DMS79 (cell line): Measurements from ENCODE around the gene SLCO4A1.

Source experiments
- DNase-seq: peaks from one replicate; lab custom pipeline; 2025; lab: John Stamatoyannopoulos, UW

Gene SLCO4A1, protein sequence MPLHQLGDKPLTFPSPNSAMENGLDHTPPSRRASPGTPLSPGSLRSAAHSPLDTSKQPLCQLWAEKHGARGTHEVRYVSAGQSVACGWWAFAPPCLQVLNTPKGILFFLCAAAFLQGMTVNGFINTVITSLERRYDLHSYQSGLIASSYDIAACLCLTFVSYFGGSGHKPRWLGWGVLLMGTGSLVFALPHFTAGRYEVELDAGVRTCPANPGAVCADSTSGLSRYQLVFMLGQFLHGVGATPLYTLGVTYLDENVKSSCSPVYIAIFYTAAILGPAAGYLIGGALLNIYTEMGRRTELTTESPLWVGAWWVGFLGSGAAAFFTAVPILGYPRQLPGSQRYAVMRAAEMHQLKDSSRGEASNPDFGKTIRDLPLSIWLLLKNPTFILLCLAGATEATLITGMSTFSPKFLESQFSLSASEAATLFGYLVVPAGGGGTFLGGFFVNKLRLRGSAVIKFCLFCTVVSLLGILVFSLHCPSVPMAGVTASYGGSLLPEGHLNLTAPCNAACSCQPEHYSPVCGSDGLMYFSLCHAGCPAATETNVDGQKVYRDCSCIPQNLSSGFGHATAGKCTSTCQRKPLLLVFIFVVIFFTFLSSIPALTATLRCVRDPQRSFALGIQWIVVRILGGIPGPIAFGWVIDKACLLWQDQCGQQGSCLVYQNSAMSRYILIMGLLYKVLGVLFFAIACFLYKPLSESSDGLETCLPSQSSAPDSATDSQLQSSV

DNA sequence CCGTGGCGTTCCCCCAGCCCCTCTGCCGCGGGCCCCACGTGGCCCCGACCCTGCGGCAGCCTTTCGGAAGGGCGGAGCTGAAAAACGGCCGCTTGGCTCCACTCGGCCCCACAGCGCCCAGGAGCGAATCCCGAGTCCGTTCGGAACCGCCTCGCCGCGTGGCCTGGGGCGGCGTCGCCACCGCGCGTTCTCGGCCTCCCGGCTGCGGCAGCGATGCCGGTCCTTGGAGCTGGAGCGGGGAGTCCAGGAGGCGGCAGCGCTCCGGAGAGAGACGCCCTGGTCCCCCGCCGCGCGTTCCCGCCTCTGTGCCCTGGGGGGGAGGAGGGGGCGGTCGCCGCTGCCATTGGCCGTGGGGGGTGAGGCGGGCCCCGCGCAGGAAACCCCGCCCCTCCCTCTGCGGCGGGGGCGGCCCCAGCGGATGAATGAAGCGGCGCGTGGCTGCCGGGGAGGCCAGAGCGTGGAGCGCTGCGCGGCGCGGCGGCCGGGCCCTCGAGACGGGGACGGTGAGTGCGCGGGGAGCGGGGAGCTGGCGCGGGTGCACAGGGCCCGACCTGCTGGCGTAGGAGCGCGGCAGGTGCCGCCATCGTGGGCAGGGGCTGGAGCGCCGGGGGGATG, at the start of gene SLCO4A1:
SLCO4A1 (plus strand) TSS at position 453 of the 615 bp plus-strand sequence. CDS start 13,952 bp downstream, outside the sequence.
- DNase-seq: peak; percentile 66

DNA sequence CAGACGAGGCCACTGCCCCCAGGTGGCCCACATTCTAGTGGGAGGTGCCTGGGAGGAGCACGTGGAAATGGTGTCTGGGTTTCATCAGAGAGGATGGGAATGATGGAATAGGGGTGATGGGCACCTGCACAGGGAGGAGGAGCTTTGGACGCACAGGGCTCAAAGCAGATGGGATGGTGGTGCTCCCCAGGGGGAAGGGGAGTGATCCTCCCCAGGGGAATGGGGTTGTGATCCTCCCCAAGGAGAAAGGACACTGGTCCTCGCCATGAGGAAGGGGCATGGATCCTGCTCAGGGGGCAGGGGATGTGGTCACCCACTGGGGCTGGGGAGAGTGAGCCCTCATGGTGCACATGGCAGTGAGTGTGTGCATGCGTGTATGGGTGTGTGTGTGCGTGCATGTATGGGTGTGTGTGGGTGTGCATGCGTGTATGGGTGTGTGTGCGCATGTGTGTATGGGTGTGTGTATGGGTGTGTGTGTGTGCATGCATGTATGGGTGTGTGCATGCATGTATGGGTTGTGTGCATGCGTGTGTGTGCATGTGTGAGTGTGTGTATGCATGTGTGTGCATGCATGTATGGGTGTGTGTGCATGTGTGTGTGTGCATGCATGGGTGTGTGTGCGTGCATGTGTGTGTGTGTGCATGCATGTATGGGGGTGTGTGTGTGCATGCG, 49.7 kb upstream of the SLCO4A1 start:
- DNase-seq: no peak

DNA sequence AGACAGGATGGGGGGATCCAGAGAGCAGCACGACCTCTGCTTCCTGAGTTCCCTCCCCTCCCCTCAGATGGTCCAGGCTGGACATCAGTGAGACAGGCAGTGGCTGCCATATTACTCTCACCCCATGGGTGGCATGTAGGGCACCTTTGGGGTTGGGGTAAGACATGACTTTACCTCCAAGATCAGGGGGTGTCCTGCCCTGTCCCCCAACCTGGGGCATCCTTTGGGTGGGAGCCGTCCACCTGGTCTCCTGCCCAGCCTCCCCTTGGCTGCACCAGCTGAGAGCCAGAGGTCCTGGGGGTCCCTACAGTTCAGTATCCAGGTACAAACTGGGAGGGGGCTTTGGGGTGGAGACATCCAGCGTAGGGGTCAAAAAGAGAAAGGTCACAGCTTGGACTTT, 48.7 kb upstream of the SLCO4A1 start:
- no peak for DNase-seq

DNA sequence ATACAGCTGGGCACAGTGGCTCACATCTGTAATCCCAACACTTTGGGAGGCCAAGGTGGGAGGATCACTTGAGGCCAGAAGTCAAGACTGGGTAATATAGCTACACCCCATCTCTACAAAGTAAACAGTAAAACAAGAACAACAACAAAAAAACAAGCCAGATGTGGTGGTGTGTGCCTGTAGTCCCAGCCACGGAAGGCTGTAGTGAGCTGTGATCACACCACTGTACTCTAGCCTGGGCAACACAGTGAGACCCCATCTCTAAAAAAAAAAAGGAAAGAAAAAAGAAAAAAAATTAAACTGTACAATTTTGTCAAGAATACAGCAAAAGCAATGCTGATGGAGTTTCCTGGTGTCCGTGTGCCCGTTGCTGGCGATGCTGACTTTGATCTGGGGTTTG, 47.2 kb upstream of the SLCO4A1 start:
- no peak for DNase-seq

DNA sequence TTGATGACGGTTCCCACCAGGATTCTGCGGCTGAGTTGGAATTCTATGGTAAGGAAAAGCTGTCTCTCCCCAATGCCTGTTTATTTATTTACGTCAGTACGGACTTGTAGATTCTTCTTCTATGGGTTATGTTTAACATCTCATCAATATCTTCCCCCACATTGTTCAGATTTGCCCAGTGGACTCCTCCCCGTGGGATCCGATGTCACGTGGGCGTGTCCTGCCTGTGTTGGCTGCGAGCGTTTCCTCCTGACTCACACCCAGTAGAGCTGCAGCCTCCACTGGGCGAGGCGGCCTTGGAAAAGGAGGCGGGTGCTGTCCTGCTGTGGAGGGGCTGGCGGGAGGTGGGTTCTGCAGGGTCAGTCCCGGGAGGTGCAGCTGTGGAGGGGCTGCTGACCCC, 46.8 kb upstream of the SLCO4A1 start:
- DNase-seq: no peak

DNA sequence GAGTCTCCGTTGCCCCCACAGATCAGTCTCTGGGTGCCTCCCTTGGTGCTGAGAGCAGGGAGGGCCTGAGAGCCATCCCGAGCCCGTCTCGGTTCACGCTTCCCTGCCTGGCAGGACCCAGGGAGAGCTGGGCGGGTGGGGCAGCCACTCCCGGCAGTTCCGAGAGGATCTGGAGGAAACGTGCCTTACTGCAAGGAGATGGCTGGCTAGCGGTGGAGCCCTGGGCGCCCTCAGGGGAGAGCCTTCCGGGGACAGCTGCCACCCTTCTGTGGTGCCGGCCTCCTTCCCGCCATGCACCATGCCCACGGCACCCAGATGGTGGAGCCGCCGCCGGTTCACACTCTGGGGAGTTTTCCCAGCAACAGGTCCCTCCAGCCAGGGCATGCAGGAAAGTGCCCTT, 45.8 kb upstream of the SLCO4A1 start:
- no peak for DNase-seq

DNA sequence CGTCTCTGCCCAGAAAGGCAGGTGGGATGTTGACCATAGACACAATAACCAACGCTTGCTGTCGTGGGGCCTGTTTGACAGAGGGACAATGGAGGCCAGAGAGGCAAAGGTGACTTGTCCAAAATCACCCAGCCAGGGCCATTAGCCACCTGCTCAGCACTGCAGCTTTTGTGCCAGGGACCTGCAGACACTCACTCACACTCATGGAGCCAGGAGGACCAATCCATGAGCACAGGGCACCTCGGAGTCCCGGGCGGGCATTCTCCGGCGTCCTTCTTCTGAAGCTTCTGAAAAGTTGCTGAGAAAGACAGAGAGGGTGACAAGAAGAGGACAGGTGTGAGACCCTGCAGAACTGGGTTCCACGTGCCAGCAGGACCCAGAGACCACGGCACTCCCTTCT, 45.4 kb upstream of the SLCO4A1 start:
- DNase-seq: no peak

DNA sequence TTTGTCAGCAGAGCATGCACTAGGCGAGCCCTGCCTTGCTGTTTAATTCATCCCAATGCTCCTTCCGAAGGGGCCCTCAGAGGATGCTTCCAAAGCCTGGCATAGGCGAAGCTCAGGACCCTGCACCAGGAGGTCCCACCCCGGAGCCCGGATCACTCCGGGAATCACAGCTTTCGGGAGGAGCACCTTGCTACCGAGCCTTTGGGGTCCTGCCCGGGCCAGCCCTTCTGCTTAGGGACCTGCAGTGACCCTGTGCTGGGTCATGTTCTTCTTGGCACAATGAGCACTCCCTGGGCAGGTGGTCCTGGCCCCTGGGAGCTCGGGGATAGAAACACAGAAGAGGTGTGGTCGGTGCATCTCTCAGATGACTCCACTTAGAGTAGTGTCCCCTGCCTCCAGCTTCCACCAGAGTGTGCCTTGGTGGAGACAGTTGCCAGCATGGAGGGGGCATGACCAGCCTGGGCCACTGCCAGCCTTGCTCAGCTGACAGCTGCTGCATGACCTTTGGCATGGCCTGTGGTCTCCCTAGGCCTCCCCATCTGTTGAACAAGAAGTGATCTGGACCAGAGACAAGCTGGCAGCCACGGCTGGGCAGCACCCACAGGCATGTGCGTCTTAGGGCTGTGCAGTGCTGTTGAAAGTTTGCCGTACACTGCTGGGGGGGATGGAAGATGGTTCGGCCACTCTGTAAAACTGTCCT, 44.7 kb upstream of the SLCO4A1 start:
- no peak for DNase-seq

DNA sequence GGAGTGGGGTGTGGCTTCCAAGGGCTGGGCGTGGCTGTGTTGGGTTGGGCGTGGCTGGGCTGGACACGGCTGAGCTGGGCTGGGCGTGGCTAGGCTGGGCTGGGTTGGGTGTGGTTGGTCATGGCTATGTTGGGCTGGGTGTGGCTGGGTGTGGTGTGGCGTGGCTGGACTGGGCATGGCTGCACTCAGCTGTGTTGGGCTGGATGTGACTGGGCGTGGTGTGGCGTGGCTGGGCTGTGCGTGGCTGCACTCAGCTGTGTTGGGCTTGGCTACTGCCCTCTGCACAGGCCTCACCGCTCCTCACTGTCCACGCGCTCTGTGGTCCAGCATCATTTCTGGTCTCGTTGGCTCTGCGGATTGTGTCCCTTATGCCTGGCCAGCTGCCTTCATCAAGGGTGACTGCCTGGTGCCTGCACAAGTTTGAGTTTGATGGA, 43.5 kb upstream of the SLCO4A1 start:
- no peak for DNase-seq

DNA sequence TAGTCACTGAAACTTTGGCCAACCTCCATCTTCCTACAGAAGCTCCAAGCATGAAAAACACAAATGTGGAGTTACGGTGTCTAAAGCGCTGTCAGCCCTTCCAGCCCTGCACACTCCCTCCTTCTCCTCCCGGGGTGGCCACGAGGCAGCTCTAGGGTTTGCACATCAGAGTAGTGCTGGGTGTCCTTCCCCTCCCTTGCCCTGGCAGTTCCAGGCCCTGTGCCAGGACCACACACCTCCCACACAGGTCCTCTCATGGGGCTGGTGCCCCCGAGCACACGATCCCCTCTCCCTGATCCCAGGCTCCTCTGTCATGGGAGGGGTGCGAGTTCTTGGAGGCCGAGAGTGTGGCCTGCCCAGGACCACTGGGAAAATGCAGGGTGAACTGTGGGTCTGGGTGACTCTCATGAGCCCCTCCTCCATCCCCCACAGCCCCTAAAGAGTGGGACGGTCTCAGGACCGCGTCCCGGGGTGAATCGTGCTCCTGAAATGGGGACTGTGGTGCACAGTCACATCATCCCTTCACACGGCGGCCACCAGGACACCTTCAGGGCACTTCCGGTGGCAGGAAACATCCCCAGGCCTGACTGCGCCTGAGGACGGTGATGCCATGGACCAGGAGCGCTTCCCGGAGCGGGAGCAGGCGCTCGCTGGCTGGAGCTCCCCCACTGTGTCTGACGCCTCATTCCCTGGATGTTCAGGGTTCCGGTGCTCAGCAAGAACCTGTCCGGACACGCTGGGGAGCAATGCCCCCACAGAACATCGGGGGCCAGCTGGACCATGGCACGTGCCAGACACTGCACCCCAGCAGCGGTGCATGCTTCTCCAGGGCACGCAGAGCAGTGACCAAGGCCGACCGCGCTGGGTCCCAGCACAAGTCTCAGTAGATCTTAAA, 42.8 kb upstream of the SLCO4A1 start:
- DNase-seq: no peak

DNA sequence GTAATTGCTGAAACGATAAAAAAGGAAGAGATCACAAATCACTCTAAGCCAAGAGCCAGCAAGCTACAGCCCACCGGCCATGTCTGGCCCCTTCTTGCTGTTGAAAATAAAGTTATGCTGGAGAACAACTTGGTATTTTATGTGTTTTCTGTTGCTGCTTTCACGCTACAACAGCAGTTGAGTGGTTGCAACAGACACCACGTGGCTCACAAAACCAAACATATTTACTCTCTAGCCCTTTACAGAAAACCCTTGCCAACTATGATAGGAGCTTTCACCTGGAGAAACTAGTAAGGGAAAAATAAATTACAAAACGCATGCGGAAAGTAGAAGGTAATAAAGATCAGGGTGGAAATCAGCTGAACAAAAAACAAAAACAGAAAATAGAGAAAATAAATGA, 41.1 kb upstream of the SLCO4A1 start:
- DNase-seq: peak; percentile 42

DNA sequence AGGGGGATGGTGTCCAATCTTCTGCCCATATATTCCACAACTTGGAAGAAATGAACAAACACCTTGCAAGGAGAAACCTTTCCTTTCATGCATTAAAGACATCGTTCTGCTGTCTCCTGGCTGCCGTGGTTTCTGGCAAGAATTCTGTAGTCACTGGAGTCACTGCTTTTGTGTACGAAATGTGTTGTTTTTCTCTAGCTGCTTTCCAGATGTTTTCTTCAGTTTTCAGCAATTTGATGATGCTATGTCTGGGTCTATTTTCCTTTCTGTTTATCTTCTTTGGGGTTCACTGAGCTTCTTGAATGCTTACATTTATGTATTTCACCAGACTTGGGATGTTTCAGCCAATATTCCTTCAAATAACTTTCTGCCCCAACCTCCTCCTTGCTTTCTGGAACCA, 40.6 kb upstream of the SLCO4A1 start:
- DNase-seq: no peak

DNA sequence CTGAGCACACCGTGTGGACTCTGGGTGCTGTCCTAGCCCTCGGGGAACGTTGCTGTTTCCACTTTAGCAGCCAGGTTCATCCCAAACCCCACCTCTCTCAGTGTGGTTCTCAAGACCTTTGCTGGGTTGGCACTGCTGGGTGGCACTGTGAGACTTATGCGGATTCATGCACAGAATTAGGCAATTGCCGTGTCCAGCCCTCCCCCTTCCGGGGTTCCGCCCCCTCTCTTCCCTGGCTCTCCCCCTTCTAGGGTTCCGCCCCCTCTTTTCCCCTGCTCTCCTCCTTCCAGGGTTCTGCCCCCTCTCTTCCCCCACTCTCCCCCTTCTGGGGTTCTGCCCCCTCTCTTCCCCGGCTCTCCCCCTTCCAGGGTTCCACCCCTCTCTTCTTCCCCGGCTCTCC, 39.8 kb upstream of the SLCO4A1 start:
- DNase-seq: no peak

DNA sequence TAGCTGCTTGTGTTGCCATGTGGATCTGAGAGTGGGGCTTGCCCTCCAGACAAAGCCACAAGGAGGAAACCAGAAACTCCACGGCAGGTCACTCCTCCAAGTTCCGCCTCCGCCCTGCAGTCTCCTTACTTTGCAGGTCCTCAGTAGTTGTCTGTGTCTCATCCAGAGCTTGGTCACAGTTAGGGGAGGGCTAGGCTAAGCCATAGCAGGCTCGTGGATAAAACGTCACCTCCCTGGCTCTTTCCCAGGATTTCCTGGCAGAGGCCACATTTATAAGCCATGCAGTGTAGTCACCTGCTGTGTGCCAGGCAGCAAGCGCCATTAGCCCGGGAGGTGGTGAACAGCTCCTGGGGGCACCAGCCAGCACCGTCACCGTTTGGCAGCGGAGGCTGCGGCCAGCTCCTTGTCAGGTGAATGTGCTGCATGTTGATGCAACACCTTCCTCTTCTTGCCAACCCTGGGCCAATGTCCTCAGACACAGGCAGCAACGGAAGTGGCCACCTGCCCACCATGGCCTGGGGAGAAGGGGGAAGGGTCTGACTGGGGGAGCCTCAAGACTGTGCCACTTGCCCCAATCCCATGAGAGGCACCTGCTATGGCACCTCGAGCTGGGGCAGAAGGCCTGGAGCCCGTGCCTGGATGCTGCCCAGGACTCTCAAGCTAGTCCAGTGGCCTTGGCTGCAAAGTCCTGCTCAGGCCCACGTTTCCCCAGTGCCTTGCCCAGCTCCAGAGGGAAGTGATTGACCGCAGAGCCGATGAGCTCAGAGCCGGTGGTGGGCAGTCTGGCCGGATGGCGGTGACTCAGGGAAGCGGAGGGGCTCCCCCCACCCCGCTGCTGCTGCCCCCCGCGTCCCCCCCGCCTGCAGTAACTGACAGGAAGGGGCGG, 39.0 kb upstream of the SLCO4A1 start:
- peak; percentile 95 for DNase-seq

DNA sequence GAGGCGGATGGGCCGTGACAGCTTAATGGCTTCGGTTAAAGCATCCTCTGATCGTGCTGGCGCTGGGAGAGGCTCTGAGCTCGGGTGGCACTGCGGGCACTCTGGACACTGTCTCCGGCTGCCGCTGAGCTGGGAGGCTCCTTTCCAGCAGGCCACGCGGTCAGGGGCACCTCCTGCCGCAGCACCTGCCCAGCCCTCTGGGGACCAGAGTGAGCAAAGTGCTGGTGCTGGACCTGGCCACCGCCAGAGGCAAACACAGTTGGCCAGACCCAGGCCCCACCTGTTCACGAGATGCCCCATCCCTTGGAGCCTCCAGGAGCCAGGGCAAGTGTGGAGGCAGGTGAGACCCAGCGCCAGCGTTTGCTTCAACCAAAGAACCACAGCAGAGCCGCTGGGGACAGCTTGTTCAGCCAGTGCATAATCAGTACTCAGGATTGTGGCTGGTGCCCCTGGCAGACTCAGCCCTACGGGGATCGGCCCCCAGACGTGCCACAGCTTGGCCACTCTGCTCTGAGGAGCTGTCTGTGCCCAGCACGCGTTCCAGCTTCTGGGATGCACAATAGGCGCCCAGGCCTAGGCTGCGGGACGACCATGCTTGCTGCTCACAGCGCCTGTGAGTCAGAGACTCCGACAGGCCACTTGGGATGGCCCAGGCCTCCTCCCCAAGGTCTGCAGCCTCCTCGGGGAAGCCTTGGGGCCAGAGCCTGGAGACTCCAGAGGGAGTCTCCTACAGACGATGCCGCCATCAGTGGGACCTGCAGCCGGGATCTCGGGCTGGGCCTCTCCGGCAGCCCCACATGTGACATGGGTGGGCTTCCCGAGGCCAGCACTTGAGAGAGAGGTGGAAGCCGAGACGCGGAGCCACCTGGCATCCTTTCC, 38.2 kb upstream of the SLCO4A1 start:
- peak; percentile 18 for DNase-seq

DNA sequence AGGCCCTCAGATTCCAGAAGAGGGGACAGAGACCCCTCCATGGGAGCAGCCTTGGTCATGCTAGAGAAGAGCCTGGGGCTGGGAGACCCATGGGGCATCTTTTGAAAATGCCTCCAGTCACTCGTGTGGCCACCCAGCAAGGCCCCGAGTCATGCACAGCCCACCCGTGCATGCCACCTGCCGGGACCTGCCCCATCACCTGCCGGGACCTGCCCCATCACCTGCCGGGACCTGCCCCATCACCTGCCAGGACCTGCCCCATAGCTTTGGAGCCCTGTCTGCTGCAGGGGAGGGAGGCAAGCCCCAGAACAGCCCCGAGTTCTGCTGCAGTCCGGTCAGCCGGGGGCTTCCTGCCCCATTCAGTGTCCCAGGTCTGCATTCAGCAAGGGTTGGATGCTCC, 37.5 kb upstream of the SLCO4A1 start:
- DNase-seq: no peak

DNA sequence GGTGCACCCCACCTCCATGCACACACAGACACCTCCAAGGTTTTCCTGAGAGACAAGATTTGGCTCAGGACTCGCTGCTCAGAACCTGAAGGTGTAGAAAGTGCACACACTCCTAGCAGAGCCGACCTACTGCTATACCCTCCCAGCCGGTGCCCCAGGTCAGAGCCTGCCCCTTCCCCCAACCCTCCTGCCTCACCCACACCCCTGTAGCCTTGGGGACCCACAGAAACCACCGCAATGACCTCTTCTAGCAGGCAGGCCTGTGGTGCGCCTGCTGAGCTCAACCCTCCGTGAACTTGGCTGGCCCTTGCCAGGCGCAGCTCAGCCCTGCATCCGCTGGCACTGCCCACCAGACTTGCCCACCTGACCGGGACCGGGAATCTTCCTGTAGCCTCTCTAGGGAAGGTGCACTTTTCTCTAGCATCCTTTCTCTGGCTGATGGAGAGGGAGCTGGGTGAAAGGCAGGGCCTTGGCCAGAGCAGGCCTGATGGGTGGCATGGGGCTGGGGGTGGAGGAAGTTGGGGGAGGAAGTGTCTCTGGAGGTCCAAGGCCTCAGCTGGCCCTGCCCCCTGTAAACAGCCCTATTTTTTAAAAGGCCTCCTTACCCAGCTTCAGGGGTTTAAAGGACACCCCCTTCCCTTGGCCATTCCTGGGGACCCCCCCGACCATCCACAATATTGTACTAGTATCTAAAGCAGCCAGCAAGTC, 36.9 kb upstream of the SLCO4A1 start:
- no peak for DNase-seq

DNA sequence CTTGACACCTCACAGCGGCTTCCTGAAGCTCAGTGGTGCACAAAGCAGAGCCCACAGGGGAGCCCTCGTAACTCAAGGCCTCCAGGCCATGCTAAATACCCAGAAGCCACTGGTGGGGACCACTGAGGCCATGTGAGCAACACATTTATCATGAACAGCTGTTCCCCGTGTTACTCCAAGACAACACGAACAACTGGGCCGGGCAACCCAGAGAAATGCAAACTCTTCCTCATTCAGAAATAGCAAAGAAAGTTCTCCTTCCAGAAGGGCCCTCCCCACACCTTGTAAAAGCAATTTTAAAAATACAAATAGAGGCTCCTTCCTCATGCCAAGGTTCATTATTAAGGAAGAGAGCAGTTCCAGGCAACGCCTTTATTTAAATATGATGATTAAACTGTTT, 36.3 kb upstream of the SLCO4A1 start:
- no peak for DNase-seq
